Endothelial cell (in vitro differentiated cells): ENCODE data around the gene CRTC3. TPM values are rescaled to one million over a fixed set of nuclear protein-coding genes. Genes with fewer than 3 reads are reported as not detected.

Source experiments
- DNase-seq: peaks from one replicate; pipeline ENCODE4 v3.0.0; 2021; ENCODE audit warnings: low spot score
- H3K27ac Mint-ChIP-seq: one replicate; pipeline ENCODE4 v1.8.0; 2021; ENCODE audit warnings: mixed read lengths, inconsistent platforms; ENCODE audit not compliant: unreplicated experiment
- H3K27me3 Mint-ChIP-seq: one replicate; pipeline ENCODE4 v1.8.0; 2021; ENCODE audit warnings: mild to moderate bottlenecking, moderate library complexity, mixed read lengths, inconsistent platforms; ENCODE audit not compliant: unreplicated experiment
- H3K36me3 Mint-ChIP-seq: one replicate; pipeline ENCODE4 v1.8.0; 2021; ENCODE audit warnings: mild to moderate bottlenecking, low read depth, mixed read lengths, inconsistent platforms; ENCODE audit not compliant: unreplicated experiment
- H3K4me1 Mint-ChIP-seq: one replicate; pipeline ENCODE4 v1.8.0; 2021; ENCODE audit warnings: mild to moderate bottlenecking, mixed read lengths, inconsistent platforms; ENCODE audit not compliant: unreplicated experiment
- H3K4me3 Mint-ChIP-seq: one replicate; pipeline ENCODE4 v1.8.0; 2021; ENCODE audit warnings: mild to moderate bottlenecking, mixed read lengths, inconsistent platforms; ENCODE audit not compliant: unreplicated experiment
- H3K9me3 Mint-ChIP-seq: one replicate; pipeline ENCODE4 v1.8.0; 2021; ENCODE audit warnings: mixed read lengths, inconsistent platforms; ENCODE audit not compliant: unreplicated experiment
- total RNA-seq: library from RNA; stranded (reverse); fragmentation: NEBNext Ultra II Directional; extraction: Animal tissue kit (Norgen Biotek cat#: 25700); gene quantifications from one replicate; pipeline ENCODE4 v1.2.1, GENCODE V29; 2021; ENCODE audit not compliant: unreplicated experiment
- TF ChIP-seq, protein P1 (sequence below): fragments of 200-600 bp; sonication (generic); IDR thresholded peaks from one replicate; pipeline ENCODE4 v1.5.0; 2021; ENCODE audit warnings: antibody characterized with exemption; ENCODE audit not compliant: unreplicated experiment

CRTC3 gene
- total RNA-seq, 1 donor from 2014 or later = 27.1 TPM

DNA sequence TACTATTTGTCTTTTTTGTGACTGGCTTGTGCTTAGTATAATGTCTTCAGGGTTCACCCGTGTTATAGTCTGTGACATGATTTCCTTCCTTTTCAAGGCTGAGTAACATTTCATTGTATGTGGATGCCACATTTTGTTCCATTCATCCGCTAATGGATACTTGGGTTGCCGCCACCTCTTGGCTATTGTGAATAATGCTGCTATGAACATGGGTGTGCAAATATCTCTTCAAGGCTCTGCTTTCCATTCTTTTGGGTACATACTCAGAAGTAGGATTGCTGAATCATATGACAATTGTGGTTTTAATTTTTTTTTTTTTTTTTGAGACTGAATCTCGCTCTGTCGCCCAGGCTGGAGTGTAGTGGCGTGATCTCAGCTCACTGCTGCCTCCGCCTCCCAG, 15.4 kb downstream of the CRTC3 start:
- H3K4me3 Mint-ChIP-seq = no peak overlapping the region
- no peaks in the 10 kb centered on the region for H3K27me3 Mint-ChIP-seq
- H3K27ac Mint-ChIP-seq = no peak overlapping the region
- no peaks in the 10 kb centered on the region for H3K36me3 Mint-ChIP-seq
- H3K4me1 Mint-ChIP-seq = no peaks in the 10 kb centered on the region
- DNase-seq = no peak
- TF ChIP-seq, protein P1, sequence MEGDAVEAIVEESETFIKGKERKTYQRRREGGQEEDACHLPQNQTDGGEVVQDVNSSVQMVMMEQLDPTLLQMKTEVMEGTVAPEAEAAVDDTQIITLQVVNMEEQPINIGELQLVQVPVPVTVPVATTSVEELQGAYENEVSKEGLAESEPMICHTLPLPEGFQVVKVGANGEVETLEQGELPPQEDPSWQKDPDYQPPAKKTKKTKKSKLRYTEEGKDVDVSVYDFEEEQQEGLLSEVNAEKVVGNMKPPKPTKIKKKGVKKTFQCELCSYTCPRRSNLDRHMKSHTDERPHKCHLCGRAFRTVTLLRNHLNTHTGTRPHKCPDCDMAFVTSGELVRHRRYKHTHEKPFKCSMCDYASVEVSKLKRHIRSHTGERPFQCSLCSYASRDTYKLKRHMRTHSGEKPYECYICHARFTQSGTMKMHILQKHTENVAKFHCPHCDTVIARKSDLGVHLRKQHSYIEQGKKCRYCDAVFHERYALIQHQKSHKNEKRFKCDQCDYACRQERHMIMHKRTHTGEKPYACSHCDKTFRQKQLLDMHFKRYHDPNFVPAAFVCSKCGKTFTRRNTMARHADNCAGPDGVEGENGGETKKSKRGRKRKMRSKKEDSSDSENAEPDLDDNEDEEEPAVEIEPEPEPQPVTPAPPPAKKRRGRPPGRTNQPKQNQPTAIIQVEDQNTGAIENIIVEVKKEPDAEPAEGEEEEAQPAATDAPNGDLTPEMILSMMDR = no peak
- no peaks in the 10 kb centered on the region for H3K9me3 Mint-ChIP-seq

DNA sequence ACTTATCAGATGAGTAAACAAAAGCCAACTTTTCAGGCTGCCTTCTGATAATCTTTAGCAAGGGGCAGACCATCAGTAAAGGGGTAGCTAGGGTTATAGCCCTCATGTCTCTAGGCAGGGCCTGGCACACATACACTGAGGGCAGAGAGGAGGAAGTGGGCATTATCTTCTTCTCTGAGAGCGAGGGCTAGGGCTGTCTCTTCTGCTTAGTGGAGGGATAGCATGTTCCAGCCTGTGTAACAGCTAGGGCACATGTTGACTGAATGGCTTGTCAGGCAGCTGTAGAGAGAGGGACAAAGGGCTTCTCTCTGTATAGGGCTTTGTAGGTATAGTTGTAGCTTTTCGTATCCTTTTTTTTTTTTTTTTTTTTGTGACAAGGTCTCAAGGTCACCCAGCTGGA, 17.8 kb downstream of the CRTC3 start:
- no peaks in the 10 kb centered on the region for H3K36me3 Mint-ChIP-seq
- no peak for DNase-seq
- TF ChIP-seq, protein P1 = no peak
- no peak overlapping the region for H3K4me3 Mint-ChIP-seq
- no peaks in the 10 kb centered on the region for H3K9me3 Mint-ChIP-seq
- no peak overlapping the region for H3K27ac Mint-ChIP-seq
- H3K27me3 Mint-ChIP-seq = no peaks in the 10 kb centered on the region
- peaks cover 2% of the 10 kb centered on the region for H3K4me1 Mint-ChIP-seq

DNA sequence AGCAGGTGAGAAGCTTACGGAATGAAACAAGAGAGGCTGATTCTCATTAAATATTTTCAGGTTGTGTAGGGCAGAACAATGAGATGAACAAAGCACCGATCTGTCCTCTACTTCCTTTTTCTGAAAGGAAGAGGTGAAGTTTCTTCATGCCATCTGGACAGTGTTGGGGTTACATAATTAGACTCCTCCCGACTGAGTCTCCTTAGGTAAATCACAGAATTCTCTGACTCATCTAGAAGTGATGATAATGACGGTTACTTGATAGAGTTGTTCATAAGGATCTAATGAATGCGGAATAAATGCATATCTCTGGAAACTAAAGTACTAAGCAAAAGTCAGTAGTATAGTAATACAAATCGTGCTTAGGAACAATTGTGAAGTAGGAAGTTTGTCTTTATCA, 21.2 kb downstream of the CRTC3 start:
- peaks cover 2% of the 10 kb centered on the region for H3K4me1 Mint-ChIP-seq
- no peak for DNase-seq
- no peak overlapping the region for H3K27ac Mint-ChIP-seq
- H3K27me3 Mint-ChIP-seq = no peaks in the 10 kb centered on the region
- TF ChIP-seq, protein P1 = no peak
- peaks cover 4% of the 10 kb centered on the region for H3K36me3 Mint-ChIP-seq
- no peaks in the 10 kb centered on the region for H3K9me3 Mint-ChIP-seq
- no peak overlapping the region for H3K4me3 Mint-ChIP-seq

DNA sequence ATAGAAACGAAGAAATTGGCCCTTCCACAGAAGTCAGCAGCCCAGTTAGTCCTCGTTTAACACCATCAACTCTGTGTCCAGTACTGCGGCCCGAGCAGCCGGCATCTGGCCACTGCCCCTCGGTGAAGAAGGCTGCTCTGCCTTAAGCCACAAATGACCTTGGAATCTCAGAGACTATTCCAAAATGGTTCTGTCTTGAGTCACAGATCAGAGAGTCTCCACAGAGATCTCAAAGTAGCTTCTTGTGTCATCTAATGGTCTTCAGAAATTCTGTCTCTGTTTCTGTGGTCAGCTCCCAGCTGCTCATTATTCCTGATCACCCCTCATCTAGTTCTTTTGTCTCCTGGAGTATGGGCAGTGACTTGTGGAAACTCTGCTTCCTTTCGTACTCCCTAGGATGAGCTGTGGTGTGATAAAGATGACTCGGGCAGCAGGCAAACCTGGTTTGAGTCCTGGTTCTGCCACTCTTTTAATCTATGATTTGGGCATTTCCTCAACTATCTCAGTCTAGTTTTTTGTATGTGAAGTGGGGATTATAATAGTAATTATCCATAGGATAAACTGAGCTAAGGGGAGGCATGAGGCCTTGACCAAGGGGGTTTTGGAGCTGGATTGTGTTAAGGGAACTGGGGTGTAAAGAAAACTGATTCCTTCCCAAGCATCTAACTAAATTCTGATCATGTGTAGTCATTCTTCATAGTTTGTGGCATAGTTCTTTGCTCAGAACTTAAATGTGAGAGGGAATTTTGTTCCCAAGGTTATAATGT, 22.6 kb downstream of the CRTC3 start:
- H3K27ac Mint-ChIP-seq = no peak overlapping the region
- H3K4me3 Mint-ChIP-seq = no peak overlapping the region
- H3K9me3 Mint-ChIP-seq = no peaks in the 10 kb centered on the region
- no peak for DNase-seq
- H3K27me3 Mint-ChIP-seq = no peaks in the 10 kb centered on the region
- peaks cover 2% of the 10 kb centered on the region for H3K4me1 Mint-ChIP-seq
- TF ChIP-seq, protein P1 = no peak
- peaks cover 4% of the 10 kb centered on the region for H3K36me3 Mint-ChIP-seq

DNA sequence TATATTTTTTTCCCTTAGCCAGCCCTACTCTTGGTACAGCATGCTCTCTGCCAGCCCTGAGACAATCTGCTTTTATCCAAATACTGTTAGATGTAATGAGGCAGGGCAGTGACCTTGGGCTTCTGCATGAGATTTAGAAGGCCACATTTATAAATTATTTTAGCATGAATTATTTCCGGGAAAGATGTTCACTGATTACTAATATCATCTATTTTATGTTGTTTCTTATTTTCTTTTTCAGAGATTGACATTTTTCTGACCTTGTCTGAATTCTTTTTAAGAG, 23.1 kb downstream of the CRTC3 start:
- TF ChIP-seq, protein P1 = no peak
- no peaks in the 10 kb centered on the region for H3K9me3 Mint-ChIP-seq
- H3K27ac Mint-ChIP-seq = no peak overlapping the region
- peaks cover 2% of the 10 kb centered on the region for H3K27me3 Mint-ChIP-seq
- H3K4me1 Mint-ChIP-seq = peaks cover 3% of the 10 kb centered on the region
- no peak for DNase-seq
- H3K4me3 Mint-ChIP-seq = no peak overlapping the region
- H3K36me3 Mint-ChIP-seq = peaks cover 4% of the 10 kb centered on the region
